Neural progenitor cell (in vitro differentiated cells): Measurements from ENCODE around the gene RGS7. TPM values are rescaled to one million over a fixed set of nuclear protein-coding genes. Genes with fewer than 3 reads are reported as not detected.

Source experiments
- DNase-seq: peaks from one replicate; pipeline ENCODE4 v3.0.0-alpha.2; 2016; ENCODE audit warnings: low spot score
- H2AFZ ChIP-seq: fragments of 200-600 bp; sonication (generic); replicated peaks from 2 replicates; pipeline ENCODE4 v1.6.1; 2016; ENCODE audit warnings: antibody characterized with exemption
- H3F3A ChIP-seq: fragments of 200-600 bp; sonication (generic); 2 replicates; pipeline ENCODE4 v1.6.1; 2016; ENCODE audit warnings: antibody characterized with exemption, low read depth
- H3K27ac ChIP-seq: fragments of 200-600 bp; sonication (generic); 2 replicates; pipeline ENCODE4 v1.5.1; 2016; ENCODE audit warnings: mild to moderate bottlenecking
- H3K27me3 ChIP-seq: fragments of 200-600 bp; sonication (generic); 2 replicates; pipeline ENCODE4 v1.6.1; 2016; ENCODE audit warnings: mild to moderate bottlenecking, moderate library complexity
- H3K36me3 ChIP-seq: fragments of 200-600 bp; sonication (generic); 2 replicates; pipeline ENCODE4 v1.5.1; 2016
- H3K4me1 ChIP-seq: fragments of 200-600 bp; sonication (generic); 2 replicates; pipeline ENCODE4 v1.6.1; 2016; ENCODE audit warnings: mixed run types
- H3K4me2 ChIP-seq: fragments of 200-600 bp; sonication (generic); 2 replicates; pipeline ENCODE4 v1.6.1; 2016
- H3K4me3 ChIP-seq: fragments of 200-600 bp; sonication (generic); 2 replicates; pipeline ENCODE4 v1.5.1; 2016
- H3K79me2 ChIP-seq: fragments of 200-600 bp; sonication (generic); 2 replicates; pipeline ENCODE4 v1.6.1; 2016; ENCODE audit warnings: low read depth
- H3K9ac ChIP-seq: fragments of 200-600 bp; sonication (generic); 2 replicates; pipeline ENCODE4 v1.6.1; 2016
- H3K9me3 ChIP-seq: fragments of 200-600 bp; sonication (generic); 2 replicates; pipeline ENCODE4 v1.5.1; 2016; ENCODE audit warnings: low read depth
- H4K20me1 ChIP-seq: fragments of 200-600 bp; sonication (generic); 2 replicates; pipeline ENCODE4 v1.6.1; 2016; ENCODE audit warnings: low read depth
- H3K27ac Mint-ChIP-seq: 3 replicates; pipeline ENCODE4 v1.8.0; 2021; ENCODE audit warnings: mixed read lengths
- H3K27me3 Mint-ChIP-seq: 2 replicates; pipeline ENCODE4 v1.8.0; 2022; ENCODE audit warnings: low read depth, mild to moderate bottlenecking, inconsistent platforms, moderate library complexity, mixed read lengths; ENCODE audit not compliant: insufficient read depth
- H3K36me3 Mint-ChIP-seq: 3 replicates; pipeline ENCODE4 v1.8.0; 2021; ENCODE audit warnings: mixed read lengths
- H3K4me1 Mint-ChIP-seq: 3 replicates; pipeline ENCODE4 v1.8.0; 2021; ENCODE audit warnings: mixed read lengths
- H3K4me3 Mint-ChIP-seq: 3 replicates; pipeline ENCODE4 v1.8.0; 2021; ENCODE audit warnings: mild to moderate bottlenecking, moderate library complexity, mixed read lengths
- H3K9me3 Mint-ChIP-seq: 3 replicates; pipeline ENCODE4 v1.8.0; 2020; ENCODE audit warnings: mixed read lengths
- CTCF ChIP-seq: fragments of 200-600 bp; sonication (generic); IDR thresholded peaks from 2 replicates; pipeline ENCODE4 v1.5.1; 2017; ENCODE audit warnings: antibody characterized with exemption, mild to moderate bottlenecking
- EZH2 ChIP-seq: fragments of 200-600 bp; sonication (generic); IDR thresholded peaks from 2 replicates; pipeline ENCODE4 v1.6.1; 2017; ENCODE audit warnings: antibody characterized with exemption, mild to moderate bottlenecking, moderate library complexity
- EZH2phosphoT487 ChIP-seq: fragments of 200-600 bp; sonication (generic); IDR thresholded peaks from 2 replicates; pipeline ENCODE4 v1.6.1; 2017; ENCODE audit warnings: antibody characterized with exemption
- total RNA-seq: library from RNA; depleted of rRNA; stranded (reverse); fragments of >200 nt; gene quantifications from 2 replicates; pipeline ENCODE4 v1.2.3, GENCODE V29; 2015; ENCODE audit warnings: low replicate concordance

Gene RGS7
- total RNA-seq, 1 donor from 2014 or later, result not detected

- Histone ChIP-seq H3K4me1 (peaks cover 4% of the 10 kb centered on the region), H3K9me3 (no peaks in the 10 kb centered on the region), H4K20me1 (no peaks in the 10 kb centered on the region), H3K79me2 (no peaks in the 10 kb centered on the region), H3K9ac (no peak overlapping the region), H3K27me3 (no peaks in the 10 kb centered on the region), H3K36me3 (no peaks in the 10 kb centered on the region), H2AFZ (no peak overlapping the region), H3K4me2 (no peak overlapping the region), H3F3A (no peaks in the 10 kb centered on the region), H3K27ac (no peak overlapping the region), H3K4me3 (no peak overlapping the region)
- Mint-ChIP-seq H3K27me3 (peaks cover under 1% of the 10 kb centered on the region), H3K9me3 (no peaks in the 10 kb centered on the region), H3K4me1 (peaks cover 2% of the 10 kb centered on the region), H3K27ac (no peak overlapping the region), H3K36me3 (no peaks in the 10 kb centered on the region), H3K4me3 (no peak overlapping the region)
- DNase-seq, result no peak
- no peak for TF ChIP-seq CTCF
- no peak for TF ChIP-seq EZH2
- TF ChIP-seq EZH2phosphoT487, result no peak
Measured at GRCh38 chr1:241118049-241118448, 239.0 kb downstream of the RGS7 start.

DNA sequence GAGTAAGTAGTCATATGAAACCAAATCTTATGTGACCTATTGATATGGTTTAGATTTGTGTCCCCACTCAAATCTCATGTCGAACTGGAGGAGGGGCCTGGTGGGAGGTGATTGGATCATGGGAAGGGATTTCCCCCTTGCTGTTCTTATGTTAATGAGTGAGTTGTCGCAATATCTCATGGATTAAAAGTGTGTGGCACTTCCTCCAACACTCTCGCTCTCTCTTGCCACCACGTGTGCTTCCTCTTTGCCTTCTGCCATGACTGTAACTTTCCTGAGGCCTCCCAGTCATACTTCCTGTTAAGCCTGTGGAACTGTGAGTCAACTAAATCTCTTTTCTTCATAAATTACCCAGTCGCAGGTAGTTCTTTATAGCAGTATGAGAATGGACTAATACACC is 241.2 kb downstream of the RGS7 start:
- no peak overlapping the region for H3K27ac ChIP-seq
- H3F3A ChIP-seq, result no peaks in the 10 kb centered on the region
- no peak overlapping the region for H3K9ac ChIP-seq
- H3K9me3 ChIP-seq, result no peaks in the 10 kb centered on the region
- H3K27me3 ChIP-seq, result no peaks in the 10 kb centered on the region
- H3K9me3 Mint-ChIP-seq, result no peaks in the 10 kb centered on the region
- H3K27ac Mint-ChIP-seq, result no peak overlapping the region
- H3K4me3 ChIP-seq, result no peak overlapping the region
- DNase-seq, result no peak
- TF ChIP-seq CTCF (no peak), EZH2 (no peak), EZH2phosphoT487 (no peak)
- H3K4me2 ChIP-seq, result no peak overlapping the region
- H3K79me2 ChIP-seq, result no peaks in the 10 kb centered on the region
- no peak overlapping the region for H2AFZ ChIP-seq
- H3K36me3 Mint-ChIP-seq, result no peaks in the 10 kb centered on the region
- no peaks in the 10 kb centered on the region for H4K20me1 ChIP-seq
- peaks cover 4% of the 10 kb centered on the region for H3K4me1 ChIP-seq
- H3K4me1 Mint-ChIP-seq, result peaks cover 2% of the 10 kb centered on the region
- no peak overlapping the region for H3K4me3 Mint-ChIP-seq
- H3K36me3 ChIP-seq, result no peaks in the 10 kb centered on the region
- H3K27me3 Mint-ChIP-seq, result no peaks in the 10 kb centered on the region

GRCh38 chr1:241114699-241115233 is 242.2 kb downstream of the RGS7 start:
- no peak overlapping the region for H3K9ac ChIP-seq
- Mint-ChIP-seq H3K27ac (no peak overlapping the region), H3K4me3 (no peak overlapping the region), H3K4me1 (peaks cover 2% of the 10 kb centered on the region), H3K36me3 (no peaks in the 10 kb centered on the region), H3K27me3 (no peaks in the 10 kb centered on the region), H3K9me3 (no peaks in the 10 kb centered on the region)
- H3K27ac ChIP-seq, result no peak overlapping the region
- H3K4me2 ChIP-seq, result no peak overlapping the region
- H3K27me3 ChIP-seq, result no peaks in the 10 kb centered on the region
- no peak overlapping the region for H2AFZ ChIP-seq
- H3K4me1 ChIP-seq, result peaks cover 4% of the 10 kb centered on the region
- DNase-seq, result no peak
- no peaks in the 10 kb centered on the region for H4K20me1 ChIP-seq
- no peak for TF ChIP-seq EZH2phosphoT487
- TF ChIP-seq CTCF, result no peak
- no peak for TF ChIP-seq EZH2
- H3K4me3 ChIP-seq, result no peak overlapping the region
- no peaks in the 10 kb centered on the region for H3K9me3 ChIP-seq
- H3K79me2 ChIP-seq, result no peaks in the 10 kb centered on the region
- H3F3A ChIP-seq, result no peaks in the 10 kb centered on the region
- H3K36me3 ChIP-seq, result no peaks in the 10 kb centered on the region
